CD4-positive, alpha-beta memory T cell (primary cell): Measurements from ENCODE around the gene ASGR1. TPM values are rescaled to one million over a fixed set of nuclear protein-coding genes. Genes with fewer than 3 reads are reported as not detected.

Experiments used
- CTCF ChIA-PET: fragments of 350-600 bp; sonication (Branson Sonifier 250); formaldehyde crosslinking; loops from one replicate; lab custom pipeline; 2021; ENCODE audit warnings: inconsistent platforms; ENCODE audit not compliant: partially characterized antibody; lab: Charles Lee
- POLR2A ChIA-PET: fragments of 350-600 bp; sonication (Branson Sonifier 250); formaldehyde crosslinking; loops from one replicate; lab custom pipeline; 2021; ENCODE audit not compliant: partially characterized antibody; lab: Charles Lee
- DNase-seq, 5 donors: peaks; one replicate each; pipeline versions ENCODE4 v3.0.0 to v3.0.0-alpha.2; 2020 to 2022; ENCODE audit warnings: mixed read lengths in 1 of 5
- H3K27ac ChIP-seq: one replicate; pipeline ENCODE4 v1.7.0; 2013; ENCODE audit warnings: low read depth, low read length
- H3K27me3 ChIP-seq: 2 replicates; pipeline ENCODE4 v1.7.0; 2013; ENCODE audit warnings: mild to moderate bottlenecking, low read length, moderate library complexity; ENCODE audit not compliant: insufficient read depth
- H3K36me3 ChIP-seq: 2 replicates; pipeline ENCODE4 v1.7.0; 2013; ENCODE audit warnings: mild to moderate bottlenecking, low read length, moderate library complexity; ENCODE audit not compliant: insufficient read depth
- H3K4me1 ChIP-seq: 2 replicates; pipeline ENCODE4 v1.7.0; 2013; ENCODE audit warnings: mild to moderate bottlenecking, low read length, moderate library complexity; ENCODE audit not compliant: insufficient read depth
- H3K4me3 ChIP-seq, 2 donors: one replicate each; pipeline ENCODE4 v1.7.0; 2013; ENCODE audit warnings: low read length in 2 of 2, mild to moderate bottlenecking in 1 of 2
- H3K9me3 ChIP-seq, 2 donors: one replicate each; pipeline ENCODE4 v1.7.0; 2013; ENCODE audit warnings: low read length in 2 of 2, control low read depth in 1 of 2; ENCODE audit not compliant: control insufficient read depth in 1 of 2
- H3K27ac Mint-ChIP-seq, 7 donors: one replicate each; pipeline ENCODE4 v1.8.0; 2020 to 2021; ENCODE audit warnings: mixed read lengths in 7 of 7, mild to moderate bottlenecking in 6 of 7, inconsistent platforms in 3 of 7, moderate library complexity in 3 of 7
- H3K27me3 Mint-ChIP-seq, 2 donors: one replicate each; pipeline ENCODE4 v1.8.0; 2020 to 2021; ENCODE audit warnings: mixed read lengths in 2 of 2
- H3K36me3 Mint-ChIP-seq, 2 donors: one replicate each; pipeline ENCODE4 v1.8.0; 2020 to 2021; ENCODE audit warnings: mixed read lengths in 2 of 2, inconsistent platforms in 1 of 2, mild to moderate bottlenecking in 1 of 2
- H3K4me1 Mint-ChIP-seq, 4 donors: one replicate each; pipeline ENCODE4 v1.8.0; 2020 to 2021; ENCODE audit warnings: mixed read lengths in 4 of 4, mild to moderate bottlenecking in 1 of 4
- H3K4me3 Mint-ChIP-seq, 8 donors: one replicate each; pipeline ENCODE4 v1.8.0; 2020 to 2021; ENCODE audit warnings: mixed read lengths in 8 of 8, mild to moderate bottlenecking in 7 of 8, moderate library complexity in 6 of 8, inconsistent platforms in 3 of 8
- H3K9me3 Mint-ChIP-seq, 8 donors: one replicate each; pipeline ENCODE4 v1.8.0; 2020 to 2021; ENCODE audit warnings: mixed read lengths in 8 of 8, mild to moderate bottlenecking in 5 of 8, inconsistent platforms in 3 of 8, moderate library complexity in 1 of 8
- intact Hi-C: fragments of 100-400 bp; cut with micrococcal nuclease; formaldehyde crosslinking; loops from one replicate; pipeline ENCODE4 v1.15.1; 2023
- polyA plus RNA-seq, 2 donors: library from polyadenylated mRNA; unstranded; fragments of 300-500 nt; fragmentation: Illumina TruSeq; gene quantifications; one replicate each; pipeline ENCODE4 v1.2.3, GENCODE V29; 2021
- total RNA-seq, 2 experiments: library from RNA; stranded (reverse); gene quantifications; one replicate each; pipeline ENCODE4 v1.2.3, GENCODE V29; 2021

Gene ASGR1
- total and polyA plus RNA-seq, 4 experiments from 2014 or later = not detected

GRCh38 chr17:7223375-7223774, 44.2 kb upstream of the ASGR1 start:
- Histone ChIP-seq H3K4me1 (peaks cover 26% of the 10 kb centered on the region), H3K4me3 (no peak overlapping the region), H3K36me3 (peaks cover 39% of the 10 kb centered on the region), H3K27ac (no peak overlapping the region), H3K9me3 (no peaks in the 10 kb centered on the region), H3K27me3 (no peaks in the 10 kb centered on the region)
- Mint-ChIP-seq H3K36me3 (peaks cover 11 to 51% of the 10 kb centered on the region in 2 donors), H3K9me3 (no peaks in the 10 kb centered on the region), H3K4me3 (no peak overlapping the region), H3K4me1 (peaks cover 17 to 34% (median 25%) of the 10 kb centered on the region in 4 donors), H3K27me3 (no peaks in the 10 kb centered on the region), H3K27ac (peak overlapping the region in 3 of 7 donors; percentile 6 to 50 (median 23))
- CTCF ChIA-PET = interaction anchor here (5.9 kb wide), 1 partner anchor 74 kb away, joined by 79 read pairs; no protein-coding TSS in a partner anchor
- intact Hi-C loops = no loop called here
- peak in 1 of 5 donors; percentile 9 for DNase-seq
- POLR2A ChIA-PET = interaction anchor here (15.3 kb wide), 1 partner anchor 12 kb away, joined by 435 read pairs; the partner anchor contains the start of genes DVL2, GABARAP and PHF23

- no peak overlapping the region for H3K27ac ChIP-seq
- intact Hi-C loops = no loop called here
- H3K4me3 ChIP-seq = no peak overlapping the region
- CTCF ChIA-PET = interaction anchor here (5.9 kb wide), 1 partner anchor 75 kb away, joined by 79 read pairs; no protein-coding TSS in a partner anchor
- peaks cover 39% of the 10 kb centered on the region for H3K36me3 ChIP-seq
- Mint-ChIP-seq H3K27me3 (no peaks in the 10 kb centered on the region), H3K27ac (peak overlapping the region in 2 of 7 donors; percentile 50 to 82), H3K36me3 (peaks cover 7 to 47% of the 10 kb centered on the region in 2 donors), H3K9me3 (no peaks in the 10 kb centered on the region), H3K4me1 (peaks cover 18 to 38% (median 26%) of the 10 kb centered on the region in 4 donors), H3K4me3 (peak overlapping the region in 1 of 8 donors; percentile 17)
- DNase-seq = peak in 1 of 5 donors; percentile 21
- no peaks in the 10 kb centered on the region for H3K9me3 ChIP-seq
- POLR2A ChIA-PET = interaction anchor here (15.3 kb wide), 1 partner anchor 13 kb away, joined by 435 read pairs; the partner anchor contains the start of genes DVL2, GABARAP and PHF23
- H3K4me1 ChIP-seq = peaks cover 30% of the 10 kb centered on the region
- no peaks in the 10 kb centered on the region for H3K27me3 ChIP-seq
Observed at GRCh38 chr17:7222972-7223292, 43.8 kb upstream of the ASGR1 start.

- no peaks in the 10 kb centered on the region for H3K9me3 ChIP-seq
- DNase-seq = peak in 1 of 5 donors; percentile 17
- H3K27me3 Mint-ChIP-seq = no peaks in the 10 kb centered on the region
- no peaks in the 10 kb centered on the region for H3K9me3 Mint-ChIP-seq
- H3K4me1 Mint-ChIP-seq = peaks cover 19 to 43% (median 29%) of the 10 kb centered on the region in 4 donors
- CTCF ChIA-PET = interaction anchor here (2.2 to 5.9 kb wide), 4 partner anchors 10 to 75 kb away, joined by 6 to 79 read pairs (median 28); partner anchors contain the start of gene DVL2
- no peak overlapping the region for H3K4me3 ChIP-seq
- H3K4me1 ChIP-seq = peaks cover 34% of the 10 kb centered on the region
- peak overlapping the region in 1 of 8 donors; percentile 17 for H3K4me3 Mint-ChIP-seq
- peaks cover 34% of the 10 kb centered on the region for H3K36me3 ChIP-seq
- intact Hi-C loops = no loop called here
- H3K36me3 Mint-ChIP-seq = peaks cover 6 to 47% of the 10 kb centered on the region in 2 donors
- POLR2A ChIA-PET = interaction anchor here (15.3 kb wide), 1 partner anchor 13 kb away, joined by 435 read pairs; the partner anchor contains the start of genes DVL2, GABARAP and PHF23
- no peaks in the 10 kb centered on the region for H3K27me3 ChIP-seq
- no peak overlapping the region for H3K27ac ChIP-seq
- H3K27ac Mint-ChIP-seq = peak overlapping the region in 4 of 7 donors; percentile 53 to 94 (median 78)
Observed at GRCh38 chr17:7222093-7222971, 43.2 kb upstream of the ASGR1 start.

- Mint-ChIP-seq H3K27ac (peak overlapping the region; percentile 93 to 98 (median 94)), H3K36me3 (peaks cover 6 to 42% of the 10 kb centered on the region in 2 donors), H3K4me1 (peaks cover 20 to 48% (median 33%) of the 10 kb centered on the region in 4 donors), H3K4me3 (peak overlapping the region in 7 of 8 donors; percentile 11 to 98 (median 92)), H3K27me3 (no peaks in the 10 kb centered on the region), H3K9me3 (no peaks in the 10 kb centered on the region)
- Histone ChIP-seq H3K9me3 (no peaks in the 10 kb centered on the region), H3K36me3 (peaks cover 26% of the 10 kb centered on the region), H3K4me1 (peaks cover 40% of the 10 kb centered on the region), H3K4me3 (no peak overlapping the region), H3K27me3 (no peaks in the 10 kb centered on the region), H3K27ac (peak overlapping the region; percentile 80)
- CTCF ChIA-PET = interaction anchor here (0.6 to 5.9 kb wide), 13 partner anchors 11 to 176 kb away, joined by 3 to 79 read pairs (median 6); partner anchors contain the start of genes ACAP1, DVL2, GABARAP and PHF23
- POLR2A ChIA-PET = interaction anchor here (0.7 to 15.3 kb wide), 13 partner anchors 14 to 173 kb away, joined by 3 to 435 read pairs (median 5); partner anchors contain the start of genes ACAP1, DVL2, GABARAP and GPS2
- intact Hi-C loops = loop anchor here (1.0 to 2.0 kb wide), 2 partner anchors 59 to 75 kb away; partner anchors contain the start of gene SLC2A4
- peak in 1 of 5 donors; percentile 28 for DNase-seq
Observed at GRCh38 chr17:7221278-7222092, 42.3 kb upstream of the ASGR1 start.

GRCh38 chr17:7220593-7221277, 41.6 kb upstream of the ASGR1 start:
- peak; percentile 51 to 69 (median 57) for DNase-seq
- Mint-ChIP-seq H3K27me3 (no peaks in the 10 kb centered on the region), H3K4me1 (peaks cover 25 to 55% (median 39%) of the 10 kb centered on the region in 4 donors), H3K4me3 (peak overlapping the region; percentile 87 to 98 (median 92)), H3K27ac (peak overlapping the region; percentile 93 to 98 (median 94)), H3K9me3 (no peaks in the 10 kb centered on the region), H3K36me3 (peaks cover 6 to 38% of the 10 kb centered on the region in 2 donors)
- H3K4me3 ChIP-seq = peak overlapping the region; percentile 54 to 89
- H3K27me3 ChIP-seq = no peaks in the 10 kb centered on the region
- H3K27ac ChIP-seq = peak overlapping the region; percentile 80
- H3K36me3 ChIP-seq = peaks cover 23% of the 10 kb centered on the region
- no peaks in the 10 kb centered on the region for H3K9me3 ChIP-seq
- peaks cover 48% of the 10 kb centered on the region for H3K4me1 ChIP-seq
- ChIA-PET POLR2A (interaction anchor here (0.7 to 15.3 kb wide), 17 partner anchors 15 to 259 kb away, joined by 3 to 435 read pairs (median 5); partner anchors contain the start of genes ACAP1, DVL2, GABARAP and GPS2), CTCF (interaction anchor here (0.6 to 5.9 kb wide), 14 partner anchors 12 to 175 kb away, joined by 3 to 79 read pairs (median 5); partner anchors contain the start of genes ACAP1, DVL2, GABARAP and PHF23)
- intact Hi-C loops = loop anchor here (1.0 to 2.0 kb wide), 2 partner anchors 60 to 76 kb away; partner anchors contain the start of gene SLC2A4
